Measurements from ENCODE around the gene NFATC2. TPM values are rescaled to one million over a fixed set of nuclear protein-coding genes. Genes with fewer than 3 reads are reported as not detected.

The NFATC2 gene
- total RNA-seq, 1 experiment from 2014 or later, result 0.61 TPM

DNA sequence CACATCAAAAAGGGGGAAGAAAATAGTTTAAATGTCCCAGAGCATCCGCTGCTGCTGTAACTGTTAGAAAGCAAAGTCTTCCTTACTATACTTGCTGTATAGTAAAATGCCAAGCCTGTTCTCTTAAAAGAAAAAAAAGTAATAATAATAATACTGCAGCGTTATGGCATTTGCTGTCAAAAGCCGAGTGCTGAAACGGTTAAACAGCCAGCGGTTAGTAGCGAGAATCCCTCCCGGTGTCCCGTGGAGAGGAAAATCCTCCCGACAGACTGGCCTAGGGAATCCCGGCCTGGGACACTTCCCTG, 19.5 kb upstream of the NFATC2 start:
- H3K56ac ChIP-seq (ENCODE audit: insufficient read length, low read depth, low read length), result no peak overlapping the region
- no peak overlapping the region for H2BK120ac ChIP-seq (ENCODE audit: low read depth, low read length, poor library complexity, severe bottlenecking)
- no peaks in the 10 kb centered on the region; a peak in 1 of 7 replicates for H3K36me3 Mint-ChIP-seq (ENCODE audit: insufficient read depth in 1 of 3, low read depth in 3 of 3)
- WGBS (ENCODE audit: extremely low coverage, insufficient read length, low lambda C conversion rate), result no CpG with 5 or more reads among the region's 10 CpGs
- peak overlapping the region; percentile 61 for H3K4me2 ChIP-seq (ENCODE audit: insufficient read depth, insufficient read length, low read length)
- H2AFZ ChIP-seq (ENCODE audit: low read length), result no peak overlapping the region
- H3K4ac ChIP-seq (ENCODE audit: low read depth, low read length), result no peak overlapping the region
- no peak overlapping the region for H2BK15ac ChIP-seq (ENCODE audit: low read depth, low read length)
- no peak overlapping the region for H2BK12ac ChIP-seq (ENCODE audit: insufficient read length, low read depth, low read length)
- H3K27ac Mint-ChIP-seq, result no peak overlapping the region
- H3K4me3 Mint-ChIP-seq, result peak overlapping the region; percentile 69 to 89
- no peak overlapping the region for H3K9ac ChIP-seq (ENCODE audit: extremely low read depth, insufficient read length, low read length)
- H3K27me3 Mint-ChIP-seq (ENCODE audit: low read depth), result peaks cover 98% of the 10 kb centered on the region
- no peak overlapping the region for H4K5ac ChIP-seq (ENCODE audit: insufficient read length, low read depth, low read length)
- no peaks in the 10 kb centered on the region for H3K79me1 ChIP-seq (ENCODE audit: insufficient read depth, low read depth, low read length, poor library complexity, severe bottlenecking)
- H3K9me3 ChIP-seq (ENCODE audit: control insufficient read depth, low read depth, low read length), result no peaks in the 10 kb centered on the region
- H3K14ac ChIP-seq (ENCODE audit: insufficient read depth, low read length), result no peak overlapping the region
- H3K27ac ChIP-seq (ENCODE audit: insufficient read length, low read depth, low read length), result no peak overlapping the region
- H2AK5ac ChIP-seq (ENCODE audit: insufficient read length, low read length), result no peak overlapping the region
- no peak overlapping the region for H3K18ac ChIP-seq (ENCODE audit: insufficient read length, low read depth, low read length)
- peaks cover 10% of the 10 kb centered on the region for H3K23me2 ChIP-seq (ENCODE audit: insufficient read length, low read depth, low read length, poor library complexity, severe bottlenecking)
- DNase-seq, result no peak
- H2BK5ac ChIP-seq (ENCODE audit: insufficient read length, low read length), result no peak overlapping the region
- H4K8ac ChIP-seq (replicated peaks; ENCODE audit: insufficient read length, low read depth, low read length), result no peak overlapping the region
- H3K79me2 ChIP-seq (ENCODE audit: insufficient read depth, low read length), result no peaks in the 10 kb centered on the region
- peaks cover 38% of the 10 kb centered on the region; the same call in 1 of the 2 replicates for H3K27me3 ChIP-seq (ENCODE audit: insufficient read depth, low read length)
- peaks cover 3% of the 10 kb centered on the region; the same call in 1 of the 2 replicates for H3K4me1 ChIP-seq (ENCODE audit: insufficient read depth, low read length)
- no peaks in the 10 kb centered on the region for H3K9me3 Mint-ChIP-seq
- TF ChIP-seq, protein P1, sequence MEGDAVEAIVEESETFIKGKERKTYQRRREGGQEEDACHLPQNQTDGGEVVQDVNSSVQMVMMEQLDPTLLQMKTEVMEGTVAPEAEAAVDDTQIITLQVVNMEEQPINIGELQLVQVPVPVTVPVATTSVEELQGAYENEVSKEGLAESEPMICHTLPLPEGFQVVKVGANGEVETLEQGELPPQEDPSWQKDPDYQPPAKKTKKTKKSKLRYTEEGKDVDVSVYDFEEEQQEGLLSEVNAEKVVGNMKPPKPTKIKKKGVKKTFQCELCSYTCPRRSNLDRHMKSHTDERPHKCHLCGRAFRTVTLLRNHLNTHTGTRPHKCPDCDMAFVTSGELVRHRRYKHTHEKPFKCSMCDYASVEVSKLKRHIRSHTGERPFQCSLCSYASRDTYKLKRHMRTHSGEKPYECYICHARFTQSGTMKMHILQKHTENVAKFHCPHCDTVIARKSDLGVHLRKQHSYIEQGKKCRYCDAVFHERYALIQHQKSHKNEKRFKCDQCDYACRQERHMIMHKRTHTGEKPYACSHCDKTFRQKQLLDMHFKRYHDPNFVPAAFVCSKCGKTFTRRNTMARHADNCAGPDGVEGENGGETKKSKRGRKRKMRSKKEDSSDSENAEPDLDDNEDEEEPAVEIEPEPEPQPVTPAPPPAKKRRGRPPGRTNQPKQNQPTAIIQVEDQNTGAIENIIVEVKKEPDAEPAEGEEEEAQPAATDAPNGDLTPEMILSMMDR (conservative IDR thresholded peaks at IDR 0.05), result no peak
- H3K23ac ChIP-seq (ENCODE audit: insufficient read length, low read depth, low read length), result no peak overlapping the region
- no peak overlapping the region for H3T11ph ChIP-seq (ENCODE audit: low read length)
- peaks cover 17 to 27% of the 10 kb centered on the region in 2 experiments for H3K4me1 Mint-ChIP-seq
- H4K91ac ChIP-seq (ENCODE audit: insufficient read length, low read depth, low read length), result no peak overlapping the region
- no peak overlapping the region for H2BK20ac ChIP-seq (ENCODE audit: low read depth, low read length, poor library complexity, severe bottlenecking)
- no peaks in the 10 kb centered on the region for H4K20me1 ChIP-seq (ENCODE audit: control insufficient read depth, insufficient read depth, insufficient read length)
